Sigmoid colon (tissue), 4 donors: Measurements from ENCODE around the gene CIITA.

Source experiments
- CTCF ChIP-seq, 4 experiments: fragments of 450-650 bp in 3 of 4; fragments of 200-600 bp in 1 of 4; IDR thresholded peaks; one replicate each; pipeline ENCODE4 v1.5.1; 2016 to 2019; ENCODE audit warnings: antibody characterized with exemption in 4 of 4, mild to moderate bottlenecking in 3 of 4, moderate library complexity in 2 of 4
- EP300 ChIP-seq, 4 donors: sonication (generic); formaldehyde crosslinking; IDR thresholded peaks; one replicate each; pipeline ENCODE4 v1.6.1; 2017; ENCODE audit warnings: antibody characterized with exemption in 4 of 4
- POLR2A ChIP-seq, 2 donors: fragments of 450-650 bp; IDR thresholded peaks; one replicate each; pipeline ENCODE4 v1.6.1; 2016; ENCODE audit warnings: antibody characterized with exemption in 2 of 2, mild to moderate bottlenecking in 2 of 2, moderate library complexity in 2 of 2
- POLR2AphosphoS5 ChIP-seq, 4 donors: sonication (generic); formaldehyde crosslinking; IDR thresholded peaks; one replicate each; pipeline ENCODE4 v1.6.1; 2017; ENCODE audit warnings: antibody characterized with exemption in 4 of 4

GRCh38 chr16:10959161-10959560 is 82.2 kb downstream of the CIITA start:
- TF ChIP-seq CTCF (IDR thresholded peaks at IDR 0.05) (no peak), POLR2AphosphoS5 (IDR thresholded peaks at IDR 0.05) (no peak), POLR2A (IDR thresholded peaks at IDR 0.05) (no peak), EP300 (IDR thresholded peaks at IDR 0.05) (no peak)
